GM19240 (cell line): ENCODE measurements around the gene ARHGAP15.

Source experiments
- DNase-seq: peaks from one replicate; pipeline ENCODE4 v3.0.0; 2011; ENCODE audit warnings: low spot score; ENCODE audit not compliant: insufficient read length

The ARHGAP15 gene

GRCh38 chr2:143708682-143709081, 579.5 kb downstream of the ARHGAP15 start:
- DNase-seq = no peak

- DNase-seq = no peak
These were observed 581.0 kb downstream of the ARHGAP15 start for GRCh38 chr2:143710196-143710595.

- DNase-seq = no peak
These were observed 581.7 kb downstream of the ARHGAP15 start for GRCh38 chr2:143710879-143711278.

GRCh38 chr2:143716522-143716921, 587.3 kb downstream of the ARHGAP15 start:
- DNase-seq = no peak

- no peak for DNase-seq
These were observed 587.8 kb downstream of the ARHGAP15 start for GRCh38 chr2:143717053-143717452.

- DNase-seq = no peak
These were observed 588.4 kb downstream of the ARHGAP15 start for GRCh38 chr2:143717536-143718168.

- DNase-seq = no peak
These were observed 589.5 kb downstream of the ARHGAP15 start for GRCh38 chr2:143718745-143719144.

- DNase-seq = no peak
These were observed 590.2 kb downstream of the ARHGAP15 start for GRCh38 chr2:143719406-143719805.

GRCh38 chr2:143720095-143720664, 591.0 kb downstream of the ARHGAP15 start:
- DNase-seq = no peak

- DNase-seq = no peak
These were observed 596.2 kb downstream of the ARHGAP15 start for GRCh38 chr2:143725400-143725799.

- DNase-seq = no peak
These were observed 597.1 kb downstream of the ARHGAP15 start for GRCh38 chr2:143726151-143726845.

GRCh38 chr2:143728498-143728897, 599.3 kb downstream of the ARHGAP15 start:
- no peak for DNase-seq

GRCh38 chr2:143729296-143729814, 600.1 kb downstream of the ARHGAP15 start:
- DNase-seq = no peak

GRCh38 chr2:143730155-143730952, 601.1 kb downstream of the ARHGAP15 start:
- DNase-seq = peak; percentile 36

- no peak for DNase-seq
These were observed 601.7 kb downstream of the ARHGAP15 start for GRCh38 chr2:143730953-143731260.

GRCh38 chr2:143732076-143732475, 602.9 kb downstream of the ARHGAP15 start:
- no peak for DNase-seq

- DNase-seq = no peak
These were observed 603.7 kb downstream of the ARHGAP15 start for GRCh38 chr2:143732871-143733270.

- no peak for DNase-seq
These were observed 605.3 kb downstream of the ARHGAP15 start for GRCh38 chr2:143734507-143734906.

GRCh38 chr2:143736904-143737303, 607.7 kb downstream of the ARHGAP15 start:
- no peak for DNase-seq

GRCh38 chr2:143740431-143740830, 611.2 kb downstream of the ARHGAP15 start:
- no peak for DNase-seq

GRCh38 chr2:143741205-143741604, 612.0 kb downstream of the ARHGAP15 start:
- no peak for DNase-seq

GRCh38 chr2:143742581-143742980, 613.4 kb downstream of the ARHGAP15 start:
- DNase-seq = no peak
